Right lobe of liver (tissue), 4 donors: ENCODE measurements around the gene FBXO9.

ENCODE experiments used
- POLR2A ChIP-seq: fragments of 450-650 bp; IDR thresholded peaks from one replicate; pipeline ENCODE4 v1.6.1; 2017; ENCODE audit warnings: antibody characterized with exemption, mild to moderate bottlenecking
- TF ChIP-seq, protein P1 (sequence below), 4 donors: fragments of 200-600 bp in 3 of 4; fragments of 450-650 bp in 1 of 4; IDR thresholded peaks; one replicate each; pipeline versions ENCODE4 v1.5.1 to v1.8.0; 2016 to 2022; ENCODE audit warnings: antibody characterized with exemption in 4 of 4, mild to moderate bottlenecking in 2 of 4
- donor health status: DM: no; HTN: no; CAD: no.
- donor health status: DM: no; HTN: no; CAD: no.
- donor health status: DM: no; HTN: yes; CAD: no.

DNA sequence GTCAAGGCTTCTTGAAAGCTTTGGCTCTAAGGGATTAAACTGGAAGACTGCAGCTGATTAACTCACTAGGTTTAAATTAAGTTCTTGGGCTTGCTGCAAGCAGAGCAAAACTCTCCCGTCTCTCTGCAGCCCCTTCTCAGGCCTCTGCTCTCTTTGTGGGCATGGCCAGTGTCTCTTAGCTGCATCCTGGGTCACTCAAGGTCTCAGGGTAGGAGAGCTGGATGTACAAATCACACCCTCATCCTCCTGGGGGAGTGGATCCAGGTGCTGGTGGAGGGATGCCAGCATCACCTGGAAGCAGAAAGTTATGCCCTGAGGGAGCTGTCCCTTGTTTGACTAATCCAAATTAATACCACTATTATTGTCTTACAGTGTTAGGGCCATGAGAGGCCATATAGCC lies 47.7 kb downstream of the FBXO9 start:
- TF ChIP-seq, protein P1, sequence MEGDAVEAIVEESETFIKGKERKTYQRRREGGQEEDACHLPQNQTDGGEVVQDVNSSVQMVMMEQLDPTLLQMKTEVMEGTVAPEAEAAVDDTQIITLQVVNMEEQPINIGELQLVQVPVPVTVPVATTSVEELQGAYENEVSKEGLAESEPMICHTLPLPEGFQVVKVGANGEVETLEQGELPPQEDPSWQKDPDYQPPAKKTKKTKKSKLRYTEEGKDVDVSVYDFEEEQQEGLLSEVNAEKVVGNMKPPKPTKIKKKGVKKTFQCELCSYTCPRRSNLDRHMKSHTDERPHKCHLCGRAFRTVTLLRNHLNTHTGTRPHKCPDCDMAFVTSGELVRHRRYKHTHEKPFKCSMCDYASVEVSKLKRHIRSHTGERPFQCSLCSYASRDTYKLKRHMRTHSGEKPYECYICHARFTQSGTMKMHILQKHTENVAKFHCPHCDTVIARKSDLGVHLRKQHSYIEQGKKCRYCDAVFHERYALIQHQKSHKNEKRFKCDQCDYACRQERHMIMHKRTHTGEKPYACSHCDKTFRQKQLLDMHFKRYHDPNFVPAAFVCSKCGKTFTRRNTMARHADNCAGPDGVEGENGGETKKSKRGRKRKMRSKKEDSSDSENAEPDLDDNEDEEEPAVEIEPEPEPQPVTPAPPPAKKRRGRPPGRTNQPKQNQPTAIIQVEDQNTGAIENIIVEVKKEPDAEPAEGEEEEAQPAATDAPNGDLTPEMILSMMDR (IDR thresholded peaks at IDR 0.05): no peak
- no peak for TF ChIP-seq POLR2A
